ENCODE data around the gene KDF1.

GRCh38 chr1:26965213-26965612 lies 4.9 kb upstream of the KDF1 start:
- TF ChIP-seq POLR2A (IDR thresholded peaks at IDR 0.05) (no peak), CTCF (IDR thresholded peaks at IDR 0.05) (no peak), POLR2AphosphoS5 (IDR thresholded peaks at IDR 0.05) (no peak)

All from stomach (tissue), 4 donors.